ENCODE data around the gene STAMBP.
A peak's percentile ranks its signal among the peaks of the same experiment; 100 is the strongest.
"Not testable (repeated sequence)": the region's sequence is repeated elsewhere in the genome, so short reads cannot be mapped to it uniquely, and the experiment has no call there.

STAMBP gene

DNA sequence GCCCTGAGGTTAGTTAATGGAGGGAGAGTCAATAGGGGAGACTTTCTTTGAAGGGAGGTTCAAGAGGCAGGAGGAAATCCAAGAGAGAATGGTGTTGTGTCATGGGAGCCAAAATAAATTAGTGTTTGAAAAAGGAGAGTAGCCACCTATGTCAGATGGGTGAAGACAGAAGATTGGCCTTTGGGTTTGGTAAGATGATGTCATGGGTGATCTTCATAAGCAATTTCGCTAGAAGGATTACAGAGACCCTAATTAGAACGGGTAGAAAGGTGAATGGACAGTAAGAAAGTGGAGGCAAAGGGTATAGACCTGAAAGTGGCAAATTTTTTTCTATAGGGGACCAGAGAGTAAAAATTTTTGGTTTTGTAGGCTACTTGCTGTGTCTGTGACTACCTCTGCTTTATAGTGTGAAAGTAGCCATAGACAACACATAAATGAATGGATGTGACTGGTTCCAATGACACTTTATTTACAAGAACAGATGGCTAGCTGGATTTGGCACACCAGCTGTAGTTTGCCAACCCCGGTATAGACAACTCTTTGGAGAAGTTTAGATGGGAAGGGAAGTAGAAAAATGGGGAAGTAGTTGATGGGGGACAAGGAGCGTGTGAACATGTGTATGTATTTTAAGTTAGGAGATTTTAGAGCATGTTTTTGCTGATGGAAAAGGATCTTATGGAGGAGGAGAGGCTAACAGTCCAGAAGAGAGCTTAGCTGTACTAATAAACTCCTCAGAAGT, 9.3 kb downstream of the STAMBP start:
- no peak for DNase-seq

DNA sequence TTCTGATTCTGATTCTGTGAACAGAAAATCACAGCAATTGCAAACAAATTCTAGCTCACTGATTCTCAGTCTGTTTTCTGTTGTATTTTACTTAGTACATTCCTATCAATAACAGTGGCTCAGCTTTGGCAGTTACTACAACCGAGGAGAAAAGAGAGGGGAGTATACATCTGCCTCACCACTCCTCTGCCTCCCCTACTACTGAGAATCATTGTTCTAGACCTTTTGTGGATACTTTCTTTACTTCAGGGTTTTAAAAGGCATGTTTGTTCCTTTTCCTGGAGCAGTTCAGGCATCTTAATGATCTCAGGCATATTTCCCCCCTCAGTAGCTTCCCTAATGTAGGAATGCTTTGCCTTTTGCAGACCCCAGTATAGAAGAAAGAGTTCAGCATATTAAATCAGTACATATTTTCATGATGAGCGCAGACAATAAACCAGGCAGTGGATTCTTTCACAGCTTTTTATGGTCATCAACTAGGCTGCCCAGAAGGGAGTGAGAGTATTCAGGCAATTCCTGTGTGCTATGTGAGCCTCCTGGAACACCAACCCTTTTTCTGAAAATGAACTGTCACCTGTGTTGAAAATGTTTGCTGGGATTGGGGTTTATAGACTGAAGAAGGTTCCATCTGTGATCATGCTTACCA, 10.3 kb downstream of the STAMBP start:
- DNase-seq = no peak

DNA sequence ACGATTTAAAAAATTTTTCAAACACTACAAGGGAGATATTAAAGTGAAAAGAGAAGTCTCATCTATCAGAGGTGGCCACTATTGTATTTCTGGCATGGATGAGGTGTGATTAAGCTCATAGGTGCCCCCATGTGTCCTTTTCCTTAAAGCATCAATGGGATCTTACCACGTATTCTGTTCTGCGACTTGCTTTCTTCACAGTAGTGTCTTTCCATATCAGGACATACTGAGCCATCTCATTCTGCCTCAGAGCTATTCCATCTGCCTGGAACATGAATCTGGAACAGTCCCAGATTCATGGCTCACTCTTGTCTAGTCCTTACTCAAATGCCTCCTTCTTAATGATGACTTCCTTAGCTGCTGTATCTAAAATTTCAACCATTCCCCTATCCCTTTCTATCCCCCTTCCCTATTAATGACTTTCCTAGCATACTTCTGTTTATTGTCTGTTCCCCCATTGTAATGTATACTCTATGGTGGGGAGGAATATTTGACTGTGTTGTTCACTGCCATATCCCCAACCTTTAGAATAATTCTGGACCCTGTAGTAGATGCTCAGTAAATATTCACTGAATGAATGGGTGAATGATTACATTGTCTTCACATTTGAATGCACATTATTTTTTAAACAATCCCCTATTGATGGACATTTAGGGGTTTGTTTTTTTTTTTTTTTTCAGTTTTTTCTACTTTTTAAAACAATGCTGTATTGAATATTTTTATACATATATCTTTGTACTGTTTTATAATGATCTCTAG, 11.1 kb downstream of the STAMBP start:
- DNase-seq = no peak

DNA sequence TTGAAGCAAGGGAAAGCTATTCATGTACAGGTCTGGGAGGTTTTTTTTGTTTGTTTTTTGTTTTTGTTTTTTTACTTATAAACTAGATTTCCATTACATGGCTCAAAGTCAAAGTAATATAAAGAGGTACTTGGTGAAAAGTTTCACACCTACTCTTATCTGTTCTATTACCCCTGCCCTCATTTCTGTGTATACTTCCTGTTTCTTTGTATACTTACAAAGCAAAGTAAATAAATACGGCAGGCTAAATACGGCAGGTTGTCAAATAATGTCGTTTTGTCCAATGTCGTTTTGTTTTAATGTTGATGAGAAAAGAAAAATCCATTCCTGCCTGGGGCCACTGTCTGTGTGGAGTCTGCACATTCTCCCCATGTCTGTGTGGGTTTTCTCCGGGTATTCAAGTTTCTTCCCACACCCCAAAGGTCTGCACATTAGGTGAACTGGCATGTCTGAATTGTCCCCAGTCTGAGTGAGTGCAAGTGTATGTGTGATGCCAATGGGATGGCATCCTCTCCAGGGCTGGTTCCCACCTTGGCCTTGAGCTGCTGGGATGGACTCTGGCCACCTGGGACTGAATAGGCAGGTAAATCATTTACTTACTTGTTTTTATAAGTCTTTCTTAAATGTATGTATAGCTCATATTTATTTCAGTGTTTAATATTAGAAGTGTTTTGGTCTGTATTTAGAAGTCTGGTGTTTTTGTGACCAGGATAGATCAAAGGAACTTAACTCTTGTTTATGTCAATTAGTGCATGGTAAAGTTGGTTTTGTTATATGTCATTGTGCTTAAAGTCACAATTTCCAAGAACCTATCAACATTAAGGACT, 13.4 kb downstream of the STAMBP start:
- no peak for DNase-seq

DNA sequence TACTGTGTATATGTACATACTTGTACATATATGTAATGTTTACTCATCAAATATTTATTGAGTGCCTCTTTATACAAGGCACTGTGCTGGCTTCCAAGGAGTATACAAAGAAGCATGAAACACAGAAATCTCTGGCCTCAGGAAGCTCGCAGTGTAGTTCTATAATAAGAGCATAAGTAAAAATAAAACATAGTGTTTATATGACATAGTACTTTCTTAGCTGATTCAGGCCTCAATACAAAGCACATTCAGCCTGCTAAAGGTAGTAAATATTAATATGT, 13.9 kb downstream of the STAMBP start:
- DNase-seq = no peak

DNA sequence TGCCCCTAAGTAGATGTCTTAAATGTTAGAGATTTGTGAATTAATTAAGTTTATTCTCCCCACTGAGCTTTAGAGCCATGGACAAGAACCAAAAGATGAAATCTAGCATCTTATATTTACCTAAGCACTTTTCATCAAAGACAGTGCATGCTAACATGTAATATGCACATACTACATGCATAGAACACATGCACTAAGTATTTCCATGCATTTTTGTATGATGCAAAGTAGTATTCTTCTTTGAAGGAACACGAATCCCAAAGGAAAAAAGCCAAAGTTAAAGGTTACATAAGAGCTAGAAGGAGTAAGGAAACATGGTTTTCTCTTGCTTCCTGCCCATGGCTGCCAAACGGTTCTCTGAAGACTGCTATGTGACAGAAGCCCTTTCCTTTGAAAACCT, 15.3 kb downstream of the STAMBP start:
- no peak for DNase-seq

DNA sequence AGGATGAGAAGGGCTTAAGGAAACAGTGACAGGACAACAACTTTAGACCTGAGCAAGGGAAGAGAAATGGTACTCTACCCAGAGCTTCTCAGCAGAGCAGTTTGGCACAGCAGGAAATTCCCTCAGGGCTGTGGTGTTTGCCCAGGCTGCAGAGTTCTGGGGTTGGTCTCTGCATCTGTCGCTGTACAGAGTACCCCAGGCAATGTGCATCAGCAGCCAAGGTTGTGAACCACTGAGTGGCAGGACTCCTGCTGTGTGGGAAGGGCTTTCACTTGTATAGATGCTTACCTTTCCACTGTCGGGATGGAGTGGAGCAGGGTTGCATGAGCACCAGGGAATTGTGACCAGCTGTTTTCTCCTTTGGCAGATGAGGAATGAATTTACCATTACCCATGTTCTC, 21.2 kb downstream of the STAMBP start:
- peak; percentile 86 for DNase-seq

DNA sequence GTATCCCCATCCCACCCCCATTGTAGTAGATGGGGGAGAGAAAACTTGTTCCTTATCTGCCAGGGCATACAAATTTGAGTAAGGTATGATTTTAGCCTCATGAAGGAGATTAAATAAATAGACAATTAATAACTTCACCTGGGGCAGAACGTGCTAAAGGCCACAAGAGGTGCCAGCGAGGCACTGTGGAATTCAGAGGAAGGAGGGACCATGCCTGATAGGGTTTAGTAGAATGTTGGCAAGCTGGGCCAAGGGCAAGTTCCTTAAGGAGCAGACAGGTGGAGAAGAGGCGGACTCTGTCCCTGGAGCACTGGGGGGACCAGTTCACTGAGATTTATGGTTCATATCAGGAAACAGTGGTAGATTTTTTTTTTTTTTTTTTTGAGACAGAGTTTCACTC, 22.5 kb downstream of the STAMBP start:
- DNase-seq = peak; percentile 2

DNA sequence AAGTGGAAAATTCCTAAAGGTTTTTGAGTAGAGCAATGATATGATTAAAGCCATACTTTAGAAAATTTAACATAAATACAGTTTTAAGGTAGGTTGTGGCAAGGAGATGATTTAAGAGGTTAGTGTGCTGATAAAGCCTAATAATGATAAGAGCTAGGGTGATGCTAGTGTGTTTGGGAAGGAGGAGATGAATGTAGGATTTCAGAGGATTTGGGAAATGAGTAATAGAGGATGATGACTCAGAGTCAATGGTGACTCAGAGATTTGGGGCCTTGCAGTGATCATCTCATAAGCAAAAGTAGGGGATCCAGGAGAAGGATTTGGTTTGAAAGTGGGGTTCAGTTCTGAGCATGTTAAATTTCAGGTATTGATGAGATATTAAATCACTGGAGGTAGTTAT, 23.3 kb downstream of the STAMBP start:
- no peak for DNase-seq

DNA sequence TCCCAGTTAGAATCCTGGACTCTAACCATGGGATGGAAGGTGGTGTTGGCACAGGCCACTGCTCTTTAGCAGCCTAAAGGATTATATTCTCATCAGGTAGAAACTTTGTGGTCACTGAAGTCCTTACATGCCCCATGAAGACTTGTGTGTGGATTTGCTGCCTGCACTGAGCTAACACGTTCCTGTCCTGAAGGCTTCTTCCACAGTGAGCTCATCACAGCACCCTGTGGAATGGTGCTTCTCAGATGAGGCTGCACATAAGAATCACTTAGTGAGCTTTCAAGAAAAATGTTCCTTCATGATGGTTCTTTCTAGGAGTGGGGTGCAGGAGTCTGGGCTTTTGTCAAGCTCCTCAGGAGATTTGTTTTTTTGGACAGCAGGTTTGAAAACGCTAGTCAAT, 26.8 kb downstream of the STAMBP start:
- no peak for DNase-seq

DNA sequence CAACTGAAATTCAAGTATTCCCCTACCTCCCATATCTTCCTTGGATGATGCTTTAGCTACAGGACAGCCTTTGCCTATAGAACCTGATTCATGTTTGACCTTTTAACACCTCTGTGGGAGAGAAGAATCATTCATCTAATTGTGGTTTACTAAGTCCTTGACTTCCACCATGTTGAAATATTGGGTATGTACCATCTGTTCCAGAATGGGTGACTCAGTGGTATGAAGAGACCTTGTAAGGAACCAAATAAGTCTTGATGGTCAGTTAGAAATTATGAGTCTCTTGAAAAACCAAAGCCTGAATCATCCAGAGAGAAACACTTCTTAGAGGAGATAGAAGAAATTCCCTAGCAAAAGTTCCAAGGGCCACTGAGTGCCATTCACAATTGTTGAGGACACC, 27.5 kb downstream of the STAMBP start:
- no peak for DNase-seq

DNA sequence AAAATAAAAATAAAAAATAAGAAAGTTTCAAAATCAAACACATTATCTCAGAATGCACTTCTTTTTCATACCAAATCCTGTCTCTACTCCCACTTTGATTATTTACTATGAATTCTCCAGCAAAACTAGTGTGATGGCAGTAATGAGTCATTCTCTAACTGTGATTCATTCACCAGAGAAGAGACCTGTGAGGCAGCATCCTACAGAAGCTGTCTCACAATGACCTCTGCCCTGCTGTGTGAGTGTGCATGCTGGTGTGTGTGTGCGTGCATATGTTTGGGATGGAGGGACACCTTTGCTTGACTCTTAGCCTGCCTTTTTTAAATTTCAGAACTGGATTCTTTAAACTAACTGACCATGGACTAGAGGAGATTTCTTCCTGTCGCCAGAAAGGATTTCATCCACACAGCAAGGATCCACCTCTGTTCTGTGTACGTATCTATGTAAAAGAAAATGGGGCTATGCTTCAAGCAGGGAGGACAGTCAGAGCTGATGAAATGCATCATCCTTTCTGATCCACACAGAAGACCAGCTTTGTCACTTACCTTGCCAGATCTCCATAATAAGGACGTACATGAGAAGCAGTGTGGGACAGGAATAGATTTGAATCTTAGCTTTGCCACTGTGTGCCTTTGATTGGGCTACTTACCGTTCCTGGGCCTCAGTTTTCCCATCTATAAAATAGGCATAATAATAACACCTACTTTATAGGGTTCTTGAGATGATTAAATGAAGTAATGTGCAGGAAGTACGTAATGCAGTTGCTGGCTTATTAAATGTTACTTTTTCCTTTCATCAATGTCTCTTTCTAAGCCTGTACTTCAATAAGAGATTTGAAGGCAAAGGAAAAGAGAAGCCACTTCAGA, 31.2 kb downstream of the STAMBP start:
- DNase-seq = no peak

DNA sequence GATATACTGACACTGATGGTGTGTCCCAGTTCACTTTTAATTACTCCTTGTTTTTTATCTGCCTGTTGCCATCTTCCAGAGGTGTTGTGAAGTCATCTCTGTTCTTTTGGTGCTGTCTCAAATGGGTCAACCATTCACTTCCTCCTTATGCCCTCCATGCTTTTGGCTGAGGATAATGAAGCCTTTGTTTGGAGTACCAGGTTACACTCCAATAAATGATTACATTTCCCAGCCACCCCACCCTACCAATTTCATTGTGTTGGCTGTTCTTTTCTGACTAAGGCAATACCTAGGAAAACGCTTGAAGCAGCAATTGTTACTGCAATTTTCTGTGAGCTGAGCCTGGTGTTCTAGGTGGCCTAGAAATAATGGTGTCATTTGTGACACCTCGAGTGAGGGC, 34.2 kb downstream of the STAMBP start:
- no peak for DNase-seq

DNA sequence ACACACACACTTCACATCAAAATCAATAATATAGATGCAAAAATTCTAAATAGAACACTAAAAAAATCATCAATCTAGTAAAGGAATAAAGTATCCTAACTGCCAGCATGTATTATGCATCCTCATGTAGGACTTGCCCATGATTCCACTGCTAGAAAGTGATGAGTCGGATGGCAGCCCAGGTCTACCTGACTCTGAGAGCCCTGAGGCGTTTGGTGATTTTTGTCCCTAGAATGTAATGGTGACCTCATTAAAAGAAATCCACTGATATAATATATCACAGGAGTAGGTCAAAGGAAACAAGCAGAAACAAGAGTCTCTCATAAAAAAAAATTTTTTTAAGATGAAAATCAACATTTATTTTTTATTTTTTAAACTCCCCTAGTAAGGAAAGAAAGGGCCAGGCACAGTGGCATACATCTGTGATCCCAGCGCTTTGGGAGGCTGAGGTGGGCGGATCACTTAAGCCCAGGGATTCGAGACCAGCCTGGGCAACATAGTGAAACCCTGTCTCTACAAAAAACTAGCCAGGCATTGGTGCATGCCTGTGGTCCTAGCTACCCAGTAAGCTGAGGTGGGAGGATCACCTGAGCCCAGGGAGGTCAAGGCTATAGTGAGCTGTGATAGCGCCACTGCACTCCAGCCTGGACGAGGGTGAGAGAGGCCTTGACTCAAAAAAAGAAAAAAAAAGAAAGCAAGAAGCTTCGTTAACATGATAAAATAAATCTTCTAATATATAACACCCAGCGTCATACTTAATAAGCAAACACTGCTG, 39.6 kb downstream of the STAMBP start:
- no peak for DNase-seq

DNA sequence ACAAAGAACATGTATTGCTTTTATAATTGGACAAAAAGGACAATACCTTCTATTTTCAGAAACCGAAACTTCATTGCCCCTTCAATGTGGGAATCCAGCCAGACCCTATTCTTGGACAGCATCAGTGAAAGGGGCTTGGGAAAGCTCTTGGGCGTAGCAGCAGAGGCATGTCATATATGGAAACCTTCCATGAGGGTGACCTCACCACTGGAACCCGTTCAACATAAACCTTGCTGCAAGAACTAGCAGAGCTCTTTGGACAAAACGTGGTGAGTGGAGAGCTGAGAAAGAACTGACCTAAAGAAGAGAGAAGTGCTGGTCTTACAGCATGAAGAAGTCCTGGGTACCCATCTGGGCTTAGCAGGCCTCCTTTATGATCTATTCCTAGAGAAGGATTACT, 41.3 kb downstream of the STAMBP start:
- no peak for DNase-seq

DNA sequence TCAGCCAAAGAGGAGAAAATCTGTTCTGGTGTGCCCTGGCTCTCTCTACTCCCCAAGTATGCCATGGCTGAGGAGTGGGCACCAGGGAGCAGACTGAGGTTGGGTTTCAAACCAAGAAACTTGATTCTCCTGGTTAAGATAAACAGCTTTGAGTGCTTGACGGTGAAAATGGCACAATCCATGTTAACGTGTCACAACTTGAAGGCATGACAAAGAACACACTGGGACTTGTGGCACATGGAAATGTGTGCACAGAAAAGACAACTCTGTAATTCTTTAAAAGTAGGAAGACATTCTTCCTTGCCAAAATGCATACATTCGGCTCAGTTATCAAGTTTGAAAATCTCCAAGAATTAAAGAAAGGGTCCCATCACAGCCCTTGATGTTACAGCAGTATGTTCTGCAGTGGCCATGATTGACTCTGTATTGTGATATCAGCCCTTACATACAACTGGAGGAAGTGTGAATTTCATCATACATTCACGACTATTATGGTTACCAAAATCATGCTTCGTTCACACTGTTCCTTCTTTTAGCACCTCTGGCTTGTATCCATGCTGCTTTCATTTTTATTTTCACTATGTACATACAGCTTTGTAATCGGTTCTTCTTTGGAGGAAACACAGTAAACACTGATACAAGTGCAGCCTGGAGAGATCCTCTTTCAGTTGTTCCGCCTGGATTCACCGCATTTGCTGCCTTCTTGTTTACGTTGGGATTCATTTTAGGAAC, 48.5 kb downstream of the STAMBP start:
- peak; percentile 9 for DNase-seq

DNA sequence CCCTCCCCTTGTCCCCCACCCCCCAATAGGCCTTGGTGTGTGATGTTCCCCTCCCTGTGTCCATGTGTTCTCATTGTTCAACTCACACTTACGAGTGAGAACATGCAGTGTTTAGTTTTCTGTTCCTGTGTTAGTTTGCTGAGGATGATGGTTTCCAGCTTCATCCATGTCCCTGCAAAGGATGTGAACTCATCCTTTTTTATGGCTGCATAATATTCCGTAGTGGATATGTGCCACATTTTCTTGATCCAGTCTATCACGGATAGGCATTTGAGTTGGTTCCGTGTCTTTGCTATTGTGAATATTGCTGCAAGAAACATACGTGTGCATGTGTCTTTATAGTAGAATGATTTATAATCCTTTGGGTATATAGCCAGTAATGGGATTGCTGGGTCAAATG, 49.2 kb downstream of the STAMBP start:
- DNase-seq = not testable (repeated sequence)

DNA sequence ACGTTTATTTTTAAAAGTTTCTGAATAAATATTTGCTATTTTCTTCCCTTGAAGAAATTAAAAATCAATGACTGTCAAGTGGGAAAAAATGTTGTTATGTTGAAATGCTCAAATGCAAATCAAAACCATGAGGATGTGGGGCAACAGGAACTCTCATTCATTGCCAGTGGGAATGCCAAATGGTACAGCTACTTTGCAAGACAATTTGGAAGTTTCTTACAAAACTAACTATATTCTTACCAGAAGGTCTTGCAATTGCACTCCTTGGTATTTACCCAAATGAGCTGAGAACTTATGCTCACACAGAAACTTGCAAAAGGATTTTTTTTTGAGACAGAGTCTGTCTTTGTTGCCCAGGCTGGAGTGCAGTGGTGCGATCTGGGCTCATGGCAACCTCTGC, 56.6 kb downstream of the STAMBP start:
- no peak for DNase-seq

DNA sequence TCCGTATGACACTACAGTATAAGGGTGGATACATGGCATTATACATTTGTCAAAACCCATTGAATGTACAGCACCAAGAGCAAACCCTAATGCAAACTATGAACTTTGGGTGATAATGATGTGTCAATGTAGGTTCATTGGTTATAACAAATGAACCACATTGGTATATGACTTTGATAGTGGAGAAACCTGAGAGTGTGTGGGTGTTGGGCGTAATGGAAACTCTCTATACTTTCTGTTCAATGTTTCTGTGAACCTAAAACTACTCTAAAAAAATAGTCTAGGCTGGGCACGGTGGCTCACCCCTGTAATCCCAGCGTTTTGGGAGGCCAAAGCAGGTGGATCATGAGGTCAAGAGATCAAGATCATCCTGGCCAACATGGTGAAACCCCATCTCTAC, 57.6 kb downstream of the STAMBP start:
- DNase-seq = no peak

DNA sequence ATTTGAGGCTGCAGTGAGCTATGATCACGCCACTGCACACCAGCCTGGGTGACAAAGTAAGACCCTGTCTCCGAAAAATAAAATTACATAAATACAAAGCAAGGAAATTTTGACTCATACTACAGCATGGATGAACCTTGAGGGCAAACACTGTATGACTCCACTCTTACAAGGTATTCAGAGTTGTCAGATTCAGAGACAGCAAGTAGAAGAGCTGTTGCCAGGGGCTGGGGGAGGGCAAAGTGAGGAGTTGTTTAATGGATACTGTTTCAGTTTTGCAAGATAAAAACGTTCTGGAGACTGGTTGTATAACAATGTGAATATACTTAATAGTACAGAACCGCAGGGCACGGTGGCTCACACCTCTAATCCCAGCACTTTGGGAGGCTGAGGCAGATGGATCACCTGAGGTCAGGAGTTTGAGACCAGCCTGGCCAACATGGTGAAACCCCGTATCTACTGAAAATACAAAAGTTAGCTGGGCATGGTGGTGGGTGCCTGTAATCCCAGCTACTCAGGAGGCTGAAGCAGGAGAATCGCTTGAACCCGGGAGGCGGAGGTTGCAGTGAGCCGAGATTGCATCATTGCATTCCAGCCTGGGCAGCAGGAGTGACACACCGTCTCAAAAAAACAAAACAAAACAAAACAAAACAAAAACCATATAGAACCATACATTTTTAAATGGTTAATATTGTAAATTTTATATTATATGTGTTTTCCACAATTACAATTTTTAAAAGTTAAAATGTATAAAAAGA, 59.0 kb downstream of the STAMBP start:
- DNase-seq = not testable (repeated sequence)

All from NCI-H2171 (cell line).